GM21447 (cell line): ENCODE data around the gene DNMT3A.
A peak's percentile ranks its signal among the peaks of the same experiment; 100 is the strongest.

Experiments
- ATAC-seq: cut with Tn5 transposase; IDR thresholded peaks from one replicate; pipeline ENCODE4 v1.9.1; 2021; ENCODE audit not compliant: unreplicated experiment

DNMT3A gene

GRCh38 chr2:25307949-25308557, 33.7 kb downstream of the DNMT3A start:
- ATAC-seq, result no peak

- no peak for ATAC-seq
These were observed 34.9 kb downstream of the DNMT3A start for GRCh38 chr2:25306777-25307368.

GRCh38 chr2:25305775-25306174, 36.0 kb downstream of the DNMT3A start:
- ATAC-seq, result no peak

- no peak for ATAC-seq
These were observed 36.7 kb downstream of the DNMT3A start for GRCh38 chr2:25304826-25305596.

GRCh38 chr2:25304321-25304720, 37.4 kb downstream of the DNMT3A start:
- no peak for ATAC-seq

GRCh38 chr2:25303633-25304236, 38.0 kb downstream of the DNMT3A start:
- no peak for ATAC-seq

GRCh38 chr2:25302758-25303375, 38.9 kb downstream of the DNMT3A start:
- no peak for ATAC-seq

- peak; percentile 96 for ATAC-seq
These were observed 40.0 kb downstream of the DNMT3A start for GRCh38 chr2:25301453-25302352.

GRCh38 chr2:25300001-25300400, 41.7 kb downstream of the DNMT3A start:
- no peak for ATAC-seq

GRCh38 chr2:25298776-25299431, 42.8 kb downstream of the DNMT3A start:
- no peak for ATAC-seq

GRCh38 chr2:25297738-25298137, 44.0 kb downstream of the DNMT3A start:
- no peak for ATAC-seq

GRCh38 chr2:25295621-25296020, 46.1 kb downstream of the DNMT3A start:
- ATAC-seq, result no peak

- ATAC-seq, result peak; percentile 83
These were observed 46.9 kb downstream of the DNMT3A start for GRCh38 chr2:25294573-25295462.

GRCh38 chr2:25293958-25294562, 47.7 kb downstream of the DNMT3A start:
- peak; percentile 9 for ATAC-seq

- no peak for ATAC-seq
These were observed 48.6 kb downstream of the DNMT3A start for GRCh38 chr2:25293145-25293544.

GRCh38 chr2:25292408-25292807, 49.3 kb downstream of the DNMT3A start:
- no peak for ATAC-seq

- no peak for ATAC-seq
These were observed 50.8 kb downstream of the DNMT3A start for GRCh38 chr2:25290811-25291495.
